Vagina (tissue), 2 donors: Measurements from ENCODE around the gene SUN1. TPM values are rescaled to one million over a fixed set of nuclear protein-coding genes. Genes with fewer than 3 reads are reported as not detected.

Experiments
- DNase-seq, 2 donors: peaks; one replicate each; pipeline ENCODE4 v3.0.0-alpha.2; 2017; ENCODE audit errors: extremely low spot score in 2 of 2
- H3K27ac ChIP-seq: fragments of 200-600 bp; sonication (generic); one replicate; pipeline ENCODE4 v1.5.1; 2019
- H3K27me3 ChIP-seq: fragments of 200-600 bp; sonication (generic); one replicate; pipeline ENCODE4 v1.5.1; 2019
- H3K36me3 ChIP-seq, 2 donors: fragments of 200-600 bp; sonication (generic); one replicate each; pipeline ENCODE4 v1.5.1; 2017 to 2019
- H3K4me1 ChIP-seq: fragments of 200-600 bp; sonication (generic); one replicate; pipeline ENCODE4 v1.5.1; 2019
- H3K4me3 ChIP-seq, 2 donors: fragments of 200-600 bp; sonication (generic); 1 replicate in 1 of 2; 2 replicates in 1 of 2; pipeline ENCODE4 v1.5.1; 2016 to 2019
- H3K9me3 ChIP-seq: fragments of 200-600 bp; sonication (generic); one replicate; pipeline ENCODE4 v1.5.1; 2019
- POLR2A ChIP-seq, 2 donors: fragments of 450-650 bp; IDR thresholded peaks; one replicate each; pipeline ENCODE4 v1.6.1; 2017; ENCODE audit warnings: antibody characterized with exemption in 2 of 2, mild to moderate bottlenecking in 2 of 2, moderate library complexity in 2 of 2
- POLR2AphosphoS5 ChIP-seq, 2 donors: sonication (generic); formaldehyde crosslinking; IDR thresholded peaks; one replicate each; pipeline ENCODE4 v1.9.0; 2017; ENCODE audit warnings: antibody characterized with exemption in 2 of 2, mild to moderate bottlenecking in 2 of 2, low read depth in 1 of 2; ENCODE audit not compliant: insufficient read depth in 1 of 2
- intact Hi-C: fragments of 100-400 bp; cut with DNase I; formaldehyde crosslinking; loops from one replicate; pipeline ENCODE4 v1.15.1; 2023
- total RNA-seq: library from RNA; depleted of rRNA; stranded (reverse); fragments of >200 nt; gene quantifications from one replicate; pipeline ENCODE4 v1.2.3, GENCODE V29; 2016
- TF ChIP-seq, protein P1 (sequence below), 3 experiments: fragments of 450-650 bp in 2 of 3; fragments of 200-600 bp in 1 of 3; sonication (generic) in 1 of 3; IDR thresholded peaks; one replicate each; pipeline ENCODE4 v1.5.1; 2017 to 2019; ENCODE audit warnings: antibody characterized with exemption in 3 of 3, mild to moderate bottlenecking in 2 of 3, moderate library complexity in 2 of 3

SUN1 gene
- total RNA-seq, 1 donor from 2014 or later: 170 TPM

DNA sequence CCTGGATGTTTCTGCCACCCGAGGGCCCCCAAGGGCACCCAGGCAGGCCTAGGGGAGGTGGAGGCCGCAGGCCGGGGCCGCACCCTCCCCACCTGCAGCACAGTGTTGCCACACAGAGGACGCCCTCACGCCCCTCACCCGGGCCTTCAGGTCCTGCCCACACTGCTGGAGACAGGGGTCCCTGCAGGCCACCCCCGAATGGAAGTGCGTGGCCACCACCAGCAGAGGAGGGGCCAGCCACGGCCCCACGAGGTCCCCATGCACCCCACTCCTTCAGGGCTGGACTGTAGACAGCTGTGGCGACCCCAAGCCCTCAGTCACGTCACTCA is 86.8 kb downstream of the SUN1 start:
- no peaks in the 10 kb centered on the region for H3K27me3 ChIP-seq
- no peak overlapping the region for H3K4me3 ChIP-seq
- no peak for DNase-seq
- H3K36me3 ChIP-seq: no peaks in the 10 kb centered on the region
- H3K4me1 ChIP-seq: peaks cover 12% of the 10 kb centered on the region
- intact Hi-C loops: no loop called here
- no peaks in the 10 kb centered on the region for H3K9me3 ChIP-seq
- H3K27ac ChIP-seq: no peak overlapping the region
- TF ChIP-seq POLR2A (IDR thresholded peaks at IDR 0.05): no peak
- TF ChIP-seq, protein P1, sequence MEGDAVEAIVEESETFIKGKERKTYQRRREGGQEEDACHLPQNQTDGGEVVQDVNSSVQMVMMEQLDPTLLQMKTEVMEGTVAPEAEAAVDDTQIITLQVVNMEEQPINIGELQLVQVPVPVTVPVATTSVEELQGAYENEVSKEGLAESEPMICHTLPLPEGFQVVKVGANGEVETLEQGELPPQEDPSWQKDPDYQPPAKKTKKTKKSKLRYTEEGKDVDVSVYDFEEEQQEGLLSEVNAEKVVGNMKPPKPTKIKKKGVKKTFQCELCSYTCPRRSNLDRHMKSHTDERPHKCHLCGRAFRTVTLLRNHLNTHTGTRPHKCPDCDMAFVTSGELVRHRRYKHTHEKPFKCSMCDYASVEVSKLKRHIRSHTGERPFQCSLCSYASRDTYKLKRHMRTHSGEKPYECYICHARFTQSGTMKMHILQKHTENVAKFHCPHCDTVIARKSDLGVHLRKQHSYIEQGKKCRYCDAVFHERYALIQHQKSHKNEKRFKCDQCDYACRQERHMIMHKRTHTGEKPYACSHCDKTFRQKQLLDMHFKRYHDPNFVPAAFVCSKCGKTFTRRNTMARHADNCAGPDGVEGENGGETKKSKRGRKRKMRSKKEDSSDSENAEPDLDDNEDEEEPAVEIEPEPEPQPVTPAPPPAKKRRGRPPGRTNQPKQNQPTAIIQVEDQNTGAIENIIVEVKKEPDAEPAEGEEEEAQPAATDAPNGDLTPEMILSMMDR (IDR thresholded peaks at IDR 0.05): no peak
- no peak for TF ChIP-seq POLR2AphosphoS5 (IDR thresholded peaks at IDR 0.05; ENCODE audit: insufficient read depth in 1 of 2, low read depth in 1 of 2)

DNA sequence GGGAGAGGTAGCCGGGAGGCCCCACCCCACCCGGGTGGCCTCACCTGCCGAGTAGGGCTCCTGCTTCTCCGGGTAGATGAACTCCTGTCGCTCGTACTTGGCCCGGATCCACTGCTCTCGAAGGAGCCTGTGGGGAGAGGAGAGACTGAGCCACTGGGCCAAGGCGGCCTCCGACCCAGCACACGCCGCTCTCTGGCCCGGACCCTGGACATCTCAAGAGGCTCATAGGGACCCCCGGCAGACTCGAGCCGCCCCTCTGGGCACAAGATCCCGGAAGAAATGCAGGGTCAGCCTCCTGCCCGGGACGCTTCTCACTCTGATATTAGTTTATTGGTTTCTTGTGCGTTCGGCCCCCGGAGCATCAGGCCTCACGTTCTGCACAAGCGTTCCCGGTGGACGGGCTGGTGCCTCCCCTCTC is 87.7 kb downstream of the SUN1 start:
- intact Hi-C loops: no loop called here
- no peak for DNase-seq

GRCh38 chr7:920351-921070 is 88.2 kb downstream of the SUN1 start:
- H3K4me1 ChIP-seq: peaks cover 12% of the 10 kb centered on the region
- DNase-seq: no peak
- intact Hi-C loops: no loop called here
- TF ChIP-seq POLR2A (IDR thresholded peaks at IDR 0.05) (no peak), POLR2AphosphoS5 (IDR thresholded peaks at IDR 0.05; ENCODE audit: insufficient read depth in 1 of 2, low read depth in 1 of 2) (no peak)
- TF ChIP-seq, protein P1 (IDR thresholded peaks at IDR 0.05): no peak
- no peak overlapping the region for H3K27ac ChIP-seq
- H3K27me3 ChIP-seq: no peaks in the 10 kb centered on the region
- no peaks in the 10 kb centered on the region for H3K9me3 ChIP-seq
- H3K4me3 ChIP-seq: no peak overlapping the region
- no peaks in the 10 kb centered on the region for H3K36me3 ChIP-seq

More for the DNA sequence above, 87.7 kb downstream of the SUN1 start:
- H3K36me3 ChIP-seq: no peaks in the 10 kb centered on the region
- H3K4me3 ChIP-seq: no peak overlapping the region
- no peaks in the 10 kb centered on the region for H3K9me3 ChIP-seq
- no peaks in the 10 kb centered on the region for H3K27me3 ChIP-seq
- TF ChIP-seq, protein P1 (IDR thresholded peaks at IDR 0.05): no peak
- TF ChIP-seq POLR2AphosphoS5 (IDR thresholded peaks at IDR 0.05; ENCODE audit: insufficient read depth in 1 of 2, low read depth in 1 of 2) (no peak), POLR2A (IDR thresholded peaks at IDR 0.05) (no peak)
- no peak overlapping the region for H3K27ac ChIP-seq
- peaks cover 12% of the 10 kb centered on the region for H3K4me1 ChIP-seq

- Histone ChIP-seq H3K27me3 (no peaks in the 10 kb centered on the region), H3K36me3 (no peaks in the 10 kb centered on the region), H3K9me3 (no peaks in the 10 kb centered on the region), H3K4me1 (peaks cover 10% of the 10 kb centered on the region), H3K4me3 (no peak overlapping the region), H3K27ac (no peak overlapping the region)
- no peak for DNase-seq
- intact Hi-C loops: no loop called here
- TF ChIP-seq POLR2AphosphoS5 (IDR thresholded peaks at IDR 0.05; ENCODE audit: insufficient read depth in 1 of 2, low read depth in 1 of 2) (no peak), POLR2A (IDR thresholded peaks at IDR 0.05) (no peak)
- TF ChIP-seq, protein P1 (IDR thresholded peaks at IDR 0.05): no peak
Observed at GRCh38 chr7:921071-921461, 88.8 kb downstream of the SUN1 start.

DNA sequence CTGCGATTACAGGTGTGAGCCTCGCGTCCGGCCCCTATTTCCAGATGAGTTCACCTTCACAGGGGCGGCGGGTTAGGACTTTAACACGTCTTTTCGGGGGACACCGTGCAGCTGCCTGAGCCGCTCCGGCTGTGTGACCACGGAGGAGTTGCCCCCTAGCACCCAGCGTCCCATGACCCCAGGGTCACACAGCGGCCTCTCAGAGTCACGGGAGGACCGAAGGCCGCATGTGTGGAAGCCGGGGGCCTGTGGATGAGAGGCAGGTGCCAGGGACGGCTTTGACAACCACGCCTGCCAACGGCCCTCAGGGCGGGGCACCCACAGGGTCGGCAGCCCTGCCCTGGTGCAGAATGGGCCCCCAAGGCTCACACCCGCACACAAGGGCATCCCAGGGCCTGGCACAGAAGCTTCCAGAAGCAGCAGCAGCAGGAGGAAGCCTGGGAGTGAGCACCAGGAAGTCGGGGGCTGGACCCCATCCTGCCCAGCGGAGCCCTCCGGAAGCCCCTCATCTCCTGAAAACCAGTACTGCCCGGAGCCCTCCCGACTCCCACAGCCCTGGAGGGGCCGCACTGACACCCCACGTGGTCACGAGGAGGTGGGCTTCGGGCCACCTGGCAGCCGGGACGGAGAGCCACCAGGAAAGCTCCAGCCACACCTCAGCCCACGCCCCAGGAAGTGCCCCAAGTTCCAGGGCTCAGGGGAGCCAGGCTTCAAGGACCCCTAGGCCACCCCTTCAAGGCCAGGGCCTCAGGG is 89.5 kb downstream of the SUN1 start:
- H3K27me3 ChIP-seq: no peaks in the 10 kb centered on the region
- TF ChIP-seq, protein P1 (IDR thresholded peaks at IDR 0.05): no peak
- TF ChIP-seq POLR2A (IDR thresholded peaks at IDR 0.05) (no peak), POLR2AphosphoS5 (IDR thresholded peaks at IDR 0.05; ENCODE audit: insufficient read depth in 1 of 2, low read depth in 1 of 2) (no peak)
- no peak for DNase-seq
- H3K27ac ChIP-seq: no peak overlapping the region
- H3K4me3 ChIP-seq: no peak overlapping the region
- H3K4me1 ChIP-seq: peaks cover 3% of the 10 kb centered on the region
- no peaks in the 10 kb centered on the region for H3K36me3 ChIP-seq
- H3K9me3 ChIP-seq: no peaks in the 10 kb centered on the region
- intact Hi-C loops: no loop called here
